Thyroid gland (tissue), 4 donors: Measurements from ENCODE around the gene ZP1.

Experiments used
- POLR2A ChIP-seq, 2 donors: fragments of 450-650 bp; IDR thresholded peaks; one replicate each; pipeline ENCODE4 v1.6.1; 2017; ENCODE audit warnings: antibody characterized with exemption in 2 of 2, mild to moderate bottlenecking in 2 of 2, moderate library complexity in 1 of 2
- TF ChIP-seq, protein P1 (sequence below), 6 experiments: fragments of 200-600 bp in 3 of 6; fragments of 450-650 bp in 3 of 6; sonication (generic) in 3 of 6; IDR thresholded peaks; one replicate each; pipeline ENCODE4 v1.5.1; 2016 to 2019; ENCODE audit warnings: antibody characterized with exemption in 6 of 6, mild to moderate bottlenecking in 2 of 6, inconsistent platforms in 1 of 6, moderate library complexity in 1 of 6

DNA sequence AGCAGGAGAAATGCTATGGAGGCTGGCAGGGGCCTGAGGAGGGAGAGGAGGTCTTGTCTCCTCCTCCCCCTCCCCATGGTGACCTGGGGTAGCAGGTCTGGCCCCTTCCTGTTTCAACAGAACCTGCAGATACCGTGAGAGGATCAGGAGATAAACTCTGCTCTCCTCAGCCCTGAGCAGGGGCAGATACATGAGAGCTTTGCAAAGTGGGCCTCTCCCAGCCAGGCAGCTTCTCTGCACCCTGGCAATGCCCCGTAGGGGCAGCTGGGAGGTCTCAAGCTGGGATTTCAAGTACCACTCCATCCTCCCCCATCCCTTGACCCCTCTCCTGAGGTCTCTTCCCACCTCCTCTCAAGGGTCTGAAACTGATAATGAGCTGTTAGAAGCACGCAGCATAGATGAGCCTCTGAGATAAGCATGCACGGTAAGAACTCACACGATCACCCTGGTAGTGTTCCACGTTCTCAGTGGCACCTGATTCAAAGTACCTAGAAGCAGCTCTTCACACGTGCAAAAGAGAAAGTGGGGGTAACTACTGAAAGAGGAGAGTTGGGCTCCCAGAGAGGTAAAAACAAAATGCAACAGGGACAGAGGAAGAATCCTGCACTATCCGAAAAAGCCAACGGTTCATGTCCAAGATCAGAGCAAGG is 30.4 kb upstream of the ZP1 start:
- TF ChIP-seq, protein P1, sequence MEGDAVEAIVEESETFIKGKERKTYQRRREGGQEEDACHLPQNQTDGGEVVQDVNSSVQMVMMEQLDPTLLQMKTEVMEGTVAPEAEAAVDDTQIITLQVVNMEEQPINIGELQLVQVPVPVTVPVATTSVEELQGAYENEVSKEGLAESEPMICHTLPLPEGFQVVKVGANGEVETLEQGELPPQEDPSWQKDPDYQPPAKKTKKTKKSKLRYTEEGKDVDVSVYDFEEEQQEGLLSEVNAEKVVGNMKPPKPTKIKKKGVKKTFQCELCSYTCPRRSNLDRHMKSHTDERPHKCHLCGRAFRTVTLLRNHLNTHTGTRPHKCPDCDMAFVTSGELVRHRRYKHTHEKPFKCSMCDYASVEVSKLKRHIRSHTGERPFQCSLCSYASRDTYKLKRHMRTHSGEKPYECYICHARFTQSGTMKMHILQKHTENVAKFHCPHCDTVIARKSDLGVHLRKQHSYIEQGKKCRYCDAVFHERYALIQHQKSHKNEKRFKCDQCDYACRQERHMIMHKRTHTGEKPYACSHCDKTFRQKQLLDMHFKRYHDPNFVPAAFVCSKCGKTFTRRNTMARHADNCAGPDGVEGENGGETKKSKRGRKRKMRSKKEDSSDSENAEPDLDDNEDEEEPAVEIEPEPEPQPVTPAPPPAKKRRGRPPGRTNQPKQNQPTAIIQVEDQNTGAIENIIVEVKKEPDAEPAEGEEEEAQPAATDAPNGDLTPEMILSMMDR (IDR thresholded peaks at IDR 0.05) = no peak
- no peak for TF ChIP-seq POLR2A (IDR thresholded peaks at IDR 0.05)
